Upper lobe of right lung (tissue), 1 donor: ENCODE measurements around the gene GNAO1. TPM values are rescaled to one million over a fixed set of nuclear protein-coding genes. Genes with fewer than 3 reads are reported as not detected.

Source experiments
- ATAC-seq: fragments of 200-7000 bp; cut with Tn5 transposase; one replicate; pipeline ENCODE4 v1.9.1; 2020; ENCODE audit warnings: mild to moderate bottlenecking, moderate library complexity
- DNase-seq: peaks from one replicate; pipeline ENCODE4 v3.0.0-alpha.2; 2020
- H3K27ac ChIP-seq: fragments of 200-600 bp; one replicate; pipeline ENCODE4 v1.8.0; 2022
- H3K27me3 ChIP-seq: fragments of 200-600 bp; one replicate; pipeline ENCODE4 v1.8.0; 2022; ENCODE audit warnings: mild to moderate bottlenecking
- H3K36me3 ChIP-seq: fragments of 200-600 bp; one replicate; pipeline ENCODE4 v1.8.0; 2022
- H3K4me1 ChIP-seq: fragments of 200-600 bp; one replicate; pipeline ENCODE4 v1.8.0; 2022
- H3K4me3 ChIP-seq: fragments of 200-600 bp; one replicate; pipeline ENCODE4 v1.8.0; 2022; ENCODE audit warnings: mild to moderate bottlenecking
- H3K9me3 ChIP-seq: fragments of 200-600 bp; one replicate; pipeline ENCODE4 v1.8.0; 2022
- intact Hi-C: fragments of 100-400 bp; cut with DNase I; formaldehyde crosslinking; loops from one replicate; pipeline ENCODE4 v1.11.0; 2022
- total RNA-seq: library from RNA; stranded (reverse); fragmentation: NEBNext Ultra II Directional; extraction: Animal tissue kit (Norgen Biotek cat#: 25700); gene quantifications from one replicate; pipeline ENCODE4 v1.2.1, GENCODE V29; 2021
- TF ChIP-seq, protein P1 (sequence below): fragments of 200-600 bp; IDR thresholded peaks from one replicate; pipeline ENCODE4 v1.8.0; 2022; ENCODE audit warnings: antibody characterized with exemption
- donor health status: DM: no; HTN: yes; CAD: no; lungs with severe emphysema.

GNAO1 gene
- total RNA-seq, 1 donor from 2014 or later: 1.8 TPM

DNA sequence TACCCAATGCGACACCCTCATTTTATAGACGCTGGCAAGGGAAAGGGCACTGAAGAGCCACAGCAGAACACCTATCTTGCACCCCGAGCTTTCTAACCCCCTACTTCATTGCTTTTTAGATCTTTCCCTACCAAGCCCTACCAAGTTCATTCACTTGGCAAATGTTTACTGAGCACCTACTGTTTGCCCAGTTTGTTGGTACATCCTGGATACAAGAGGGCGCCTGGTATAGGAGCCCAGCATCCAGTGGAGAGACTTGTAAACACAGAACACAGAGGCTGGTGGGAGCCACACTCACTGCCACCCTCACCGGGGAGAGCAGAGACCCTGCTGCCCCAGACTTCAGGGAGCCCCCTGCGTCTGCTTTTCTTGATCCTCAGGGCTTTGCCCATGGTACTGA, 112.6 kb downstream of the GNAO1 start:
- no peaks in the 10 kb centered on the region for H3K9me3 ChIP-seq
- ATAC-seq (no peak), DNase-seq (no peak)
- H3K4me1 ChIP-seq: peaks cover 3% of the 10 kb centered on the region
- H3K4me3 ChIP-seq: no peak overlapping the region
- TF ChIP-seq, protein P1, sequence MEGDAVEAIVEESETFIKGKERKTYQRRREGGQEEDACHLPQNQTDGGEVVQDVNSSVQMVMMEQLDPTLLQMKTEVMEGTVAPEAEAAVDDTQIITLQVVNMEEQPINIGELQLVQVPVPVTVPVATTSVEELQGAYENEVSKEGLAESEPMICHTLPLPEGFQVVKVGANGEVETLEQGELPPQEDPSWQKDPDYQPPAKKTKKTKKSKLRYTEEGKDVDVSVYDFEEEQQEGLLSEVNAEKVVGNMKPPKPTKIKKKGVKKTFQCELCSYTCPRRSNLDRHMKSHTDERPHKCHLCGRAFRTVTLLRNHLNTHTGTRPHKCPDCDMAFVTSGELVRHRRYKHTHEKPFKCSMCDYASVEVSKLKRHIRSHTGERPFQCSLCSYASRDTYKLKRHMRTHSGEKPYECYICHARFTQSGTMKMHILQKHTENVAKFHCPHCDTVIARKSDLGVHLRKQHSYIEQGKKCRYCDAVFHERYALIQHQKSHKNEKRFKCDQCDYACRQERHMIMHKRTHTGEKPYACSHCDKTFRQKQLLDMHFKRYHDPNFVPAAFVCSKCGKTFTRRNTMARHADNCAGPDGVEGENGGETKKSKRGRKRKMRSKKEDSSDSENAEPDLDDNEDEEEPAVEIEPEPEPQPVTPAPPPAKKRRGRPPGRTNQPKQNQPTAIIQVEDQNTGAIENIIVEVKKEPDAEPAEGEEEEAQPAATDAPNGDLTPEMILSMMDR: no peak
- intact Hi-C loops: no loop called here
- H3K27ac ChIP-seq: no peak overlapping the region
- no peaks in the 10 kb centered on the region for H3K27me3 ChIP-seq
- no peaks in the 10 kb centered on the region for H3K36me3 ChIP-seq

DNA sequence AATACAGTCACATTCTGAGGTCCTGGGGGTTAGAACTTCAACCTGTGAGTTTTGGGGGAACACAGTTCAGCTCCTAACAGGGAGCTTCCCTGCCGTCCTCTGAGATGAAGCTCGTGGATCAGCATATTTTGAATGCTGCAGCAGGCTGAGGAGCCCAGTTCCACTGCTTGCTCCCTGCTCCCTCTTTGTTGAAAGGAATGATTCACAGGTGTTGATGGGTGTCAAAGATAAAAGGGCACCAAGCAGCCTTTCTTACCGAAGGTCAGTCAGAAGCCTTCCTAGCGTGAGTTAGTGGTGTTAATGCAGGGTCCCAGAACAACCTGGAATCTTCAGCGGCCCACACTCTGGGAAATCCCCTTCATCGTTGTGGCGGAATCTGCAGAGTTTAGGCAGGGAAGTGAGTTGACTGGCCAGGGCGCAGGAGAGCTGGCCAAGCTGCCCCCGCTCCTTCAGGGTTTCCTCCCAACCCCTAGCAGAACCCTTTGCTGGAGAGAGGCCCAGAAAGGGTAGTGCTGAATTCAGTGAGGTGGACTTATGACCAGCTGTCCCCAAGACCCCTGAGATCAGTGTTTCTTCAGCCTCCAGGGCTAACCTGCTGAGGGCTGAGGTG, 114.8 kb downstream of the GNAO1 start:
- TF ChIP-seq, protein P1: no peak
- H3K36me3 ChIP-seq: no peaks in the 10 kb centered on the region
- ATAC-seq: no peak
- intact Hi-C loops: no loop called here
- H3K9me3 ChIP-seq: no peaks in the 10 kb centered on the region
- H3K27me3 ChIP-seq: no peaks in the 10 kb centered on the region
- H3K4me3 ChIP-seq: no peak overlapping the region
- DNase-seq: no peak
- no peak overlapping the region for H3K27ac ChIP-seq
- H3K4me1 ChIP-seq: no peaks in the 10 kb centered on the region

DNA sequence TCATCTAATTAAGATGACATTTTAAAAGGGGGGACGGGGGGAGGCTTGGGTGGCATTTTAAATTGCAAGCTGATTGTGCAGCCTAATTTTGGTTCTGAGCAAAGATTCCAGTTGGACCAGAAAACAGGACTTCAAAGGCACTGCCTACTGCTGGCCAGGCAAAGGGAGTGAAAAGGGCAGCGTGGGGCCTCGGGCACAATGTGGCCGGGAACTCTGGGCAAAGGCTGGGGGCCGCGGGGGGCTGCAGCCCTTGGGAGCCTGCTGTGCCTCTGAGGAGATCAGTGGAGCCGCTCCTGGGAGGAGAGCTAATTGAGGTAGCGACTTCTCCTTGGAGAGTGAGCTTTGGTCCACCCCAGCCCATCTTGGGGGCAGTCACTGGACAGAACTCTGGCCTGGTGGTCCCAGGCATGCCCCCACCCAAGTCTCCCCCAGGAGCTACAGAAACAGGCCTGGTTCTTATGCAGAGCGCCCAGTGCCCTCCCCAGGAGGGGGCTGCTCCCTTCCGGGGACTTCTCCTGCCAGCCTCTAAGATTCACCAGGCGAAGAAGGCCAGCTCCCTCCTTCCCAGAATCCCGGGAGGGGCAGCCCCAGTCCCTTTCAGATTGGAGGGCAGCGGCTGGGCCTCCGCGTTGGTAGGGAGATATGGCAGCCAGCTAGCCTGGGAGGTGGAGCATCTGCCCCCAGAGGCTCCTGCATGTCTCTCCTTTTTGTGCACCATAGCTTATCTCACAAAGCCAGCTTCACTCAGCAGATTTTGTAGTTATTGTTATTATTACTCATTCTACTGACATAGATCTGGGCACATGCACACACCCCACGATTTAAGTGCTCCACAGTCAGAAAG, 115.6 kb downstream of the GNAO1 start:
- H3K36me3 ChIP-seq: no peaks in the 10 kb centered on the region
- H3K4me1 ChIP-seq: no peaks in the 10 kb centered on the region
- H3K27ac ChIP-seq: no peak overlapping the region
- TF ChIP-seq, protein P1: no peak
- intact Hi-C loops: no loop called here
- H3K27me3 ChIP-seq: no peaks in the 10 kb centered on the region
- no peaks in the 10 kb centered on the region for H3K9me3 ChIP-seq
- no peak for DNase-seq
- H3K4me3 ChIP-seq: no peak overlapping the region
- ATAC-seq: no peak

DNA sequence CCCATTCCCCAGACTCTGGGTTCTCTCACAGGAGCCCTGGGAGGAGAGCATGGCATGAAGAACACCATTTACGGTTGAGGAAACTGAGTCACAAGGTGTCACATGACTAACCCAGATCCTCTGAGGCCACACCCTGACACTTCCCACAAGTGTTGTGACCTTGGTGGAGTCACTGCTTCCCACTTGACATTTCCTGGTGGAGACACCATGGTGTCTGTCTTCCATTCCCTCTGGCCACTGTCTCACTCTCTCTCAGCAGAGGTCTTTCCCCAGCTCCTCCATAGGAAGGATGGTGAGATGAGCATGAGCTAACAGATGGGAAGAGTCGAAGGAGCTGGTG, 116.2 kb downstream of the GNAO1 start:
- no peaks in the 10 kb centered on the region for H3K27me3 ChIP-seq
- no peak overlapping the region for H3K27ac ChIP-seq
- DNase-seq: no peak
- intact Hi-C loops: no loop called here
- no peak for ATAC-seq
- TF ChIP-seq, protein P1: no peak
- H3K4me1 ChIP-seq: no peaks in the 10 kb centered on the region
- H3K36me3 ChIP-seq: no peaks in the 10 kb centered on the region
- H3K4me3 ChIP-seq: no peak overlapping the region
- H3K9me3 ChIP-seq: no peaks in the 10 kb centered on the region

DNA sequence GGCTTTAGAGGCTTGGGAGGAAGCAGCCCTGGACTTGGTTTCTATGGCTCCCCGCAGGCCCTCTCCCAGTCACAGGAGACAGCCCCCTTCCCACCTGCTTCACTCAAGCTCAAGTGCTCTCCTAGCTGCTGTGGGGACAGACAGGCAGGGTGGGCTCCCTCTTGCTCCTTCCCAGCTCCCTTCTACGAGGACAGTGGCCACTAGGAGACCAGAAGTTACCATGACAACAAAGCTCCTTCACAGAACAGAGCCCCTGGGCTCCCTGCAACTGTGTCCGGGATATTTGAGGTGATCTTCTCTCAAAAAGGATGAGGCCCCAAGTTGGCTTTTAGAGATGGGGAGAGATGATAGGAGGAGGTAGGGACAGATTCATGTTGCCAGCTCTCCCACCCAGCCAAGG, 117.7 kb downstream of the GNAO1 start:
- TF ChIP-seq, protein P1: no peak
- Histone ChIP-seq H3K4me1 (no peaks in the 10 kb centered on the region), H3K4me3 (no peak overlapping the region), H3K27ac (no peak overlapping the region), H3K27me3 (no peaks in the 10 kb centered on the region), H3K9me3 (no peaks in the 10 kb centered on the region), H3K36me3 (no peaks in the 10 kb centered on the region)
- intact Hi-C loops: no loop called here
- ATAC-seq (no peak), DNase-seq (no peak)
